Suppressor macrophage (primary cell): Measurements from ENCODE around the gene RETN.
A peak's percentile ranks its signal among the peaks of the same experiment; 100 is the strongest.

Source experiments
- DNase-seq, 4 experiments: peaks; one replicate each; pipeline ENCODE4 v3.0.0-alpha.2; 2020 to 2022

The RETN gene

DNA sequence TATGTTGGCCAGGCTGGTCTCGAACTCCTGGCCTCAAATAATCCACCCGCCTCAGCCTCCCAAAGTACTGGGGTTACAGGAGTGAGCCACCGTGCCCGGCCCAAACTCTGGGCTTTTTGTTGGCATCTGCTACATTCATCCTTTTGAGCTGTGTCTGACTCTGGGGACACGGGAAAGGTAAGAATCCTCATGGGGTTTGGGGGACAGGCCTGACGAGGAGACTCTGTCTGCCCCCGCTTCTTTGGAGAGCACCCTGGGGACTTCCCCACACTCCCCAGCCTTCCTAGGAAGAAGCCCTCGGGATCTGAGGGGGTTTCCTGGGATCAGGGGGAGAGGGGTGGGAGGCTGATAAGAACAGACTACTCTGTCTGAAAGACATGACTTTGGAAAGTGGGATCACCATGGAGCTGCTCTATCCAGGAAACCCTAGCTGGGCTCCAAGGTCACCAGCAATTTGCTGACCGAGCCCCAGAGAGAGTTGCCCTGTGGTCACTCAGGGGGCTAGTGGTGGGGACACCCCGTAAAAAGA, 41.1 kb downstream of the RETN start:
- no peak for DNase-seq

GRCh38 chr19:7710616-7711015, 41.8 kb downstream of the RETN start:
- no peak for DNase-seq

DNA sequence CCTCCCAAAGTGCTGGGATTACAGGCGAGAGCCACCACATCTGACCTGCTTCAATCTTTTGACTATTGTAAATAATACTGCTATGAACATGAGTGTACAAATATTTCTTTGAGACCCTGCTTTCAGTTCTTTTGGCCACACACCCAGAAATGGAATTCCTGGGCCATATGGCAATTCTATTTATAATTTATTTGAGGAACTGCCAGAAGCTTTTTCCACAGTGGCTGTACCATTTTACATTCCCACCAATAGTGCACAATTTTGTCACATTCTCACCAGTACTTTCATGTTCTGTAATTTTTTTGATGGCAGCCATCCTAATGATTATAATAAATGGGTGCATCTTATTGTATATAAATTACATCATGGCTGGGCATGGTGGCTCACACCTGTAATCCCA, 46.8 kb downstream of the RETN start:
- peak in 1 of 4 experiments; percentile 40 for DNase-seq

GRCh38 chr19:7716762-7717161, 47.9 kb downstream of the RETN start:
- DNase-seq = no peak

DNA sequence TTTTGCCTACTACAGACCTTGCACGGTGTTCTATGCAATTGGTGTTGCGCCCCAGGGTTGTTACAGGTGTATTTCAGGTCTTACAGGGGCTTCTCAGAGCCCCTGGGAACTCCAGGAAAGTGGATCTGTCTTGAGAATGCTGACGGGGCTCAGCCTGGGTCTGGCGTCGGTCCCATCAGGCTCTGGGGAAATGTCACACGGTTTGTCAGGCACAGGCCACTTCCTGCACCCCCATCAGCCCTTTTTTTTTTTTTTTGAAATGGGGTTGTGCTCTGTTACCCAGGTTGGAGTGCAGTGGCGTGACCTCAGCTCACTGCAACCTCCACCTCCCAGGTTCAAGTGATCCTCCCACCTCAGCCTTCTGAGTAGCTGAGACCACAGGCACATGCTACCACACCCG, 49.8 kb downstream of the RETN start:
- DNase-seq = peak in 1 of 4 experiments; percentile 39
